HL-60 (cell line): Measurements from ENCODE around the gene LGR4.

Experiments
- CTCF ChIP-seq: IDR thresholded peaks from one replicate; pipeline ENCODE4 v1.5.1; 2011; ENCODE audit warnings: low read length, control low read depth, inconsistent platforms; ENCODE audit not compliant: insufficient read depth
- GABPA ChIP-seq: IDR thresholded peaks from 2 replicates; pipeline ENCODE4 v1.6.1; 2012; ENCODE audit warnings: low read depth
- POLR2AphosphoS5 ChIP-seq: IDR thresholded peaks from 2 replicates; pipeline ENCODE4 v1.6.1; 2012; ENCODE audit warnings: low read depth
- REST ChIP-seq: IDR thresholded peaks from 2 replicates; pipeline ENCODE4 v1.6.1; 2012; ENCODE audit warnings: low read depth; ENCODE audit not compliant: insufficient replicate concordance
- SPI1 ChIP-seq: IDR thresholded peaks from 2 replicates; pipeline ENCODE4 v1.6.1; 2012; ENCODE audit warnings: low read depth, mild to moderate bottlenecking, borderline replicate concordance

GRCh38 chr11:27495710-27496300 is 23.2 kb upstream of the LGR4 start:
- TF ChIP-seq REST (no peak), CTCF (no peak), SPI1 (no peak), GABPA (no peak), POLR2AphosphoS5 (no peak)
